WI38 (cell line): ENCODE measurements around the gene TMEM63B.

Experiments
- H3K4me3 ChIP-seq: 2 replicates; pipeline ENCODE4 v1.5.1; 2011; ENCODE audit warnings: low read depth, mild to moderate bottlenecking, control low read depth, low read length
- CTCF ChIP-seq: IDR thresholded peaks from 2 replicates; pipeline ENCODE4 v1.5.1; 2012; ENCODE audit warnings: low read depth, mild to moderate bottlenecking, control low read depth, low read length

The TMEM63B gene

DNA sequence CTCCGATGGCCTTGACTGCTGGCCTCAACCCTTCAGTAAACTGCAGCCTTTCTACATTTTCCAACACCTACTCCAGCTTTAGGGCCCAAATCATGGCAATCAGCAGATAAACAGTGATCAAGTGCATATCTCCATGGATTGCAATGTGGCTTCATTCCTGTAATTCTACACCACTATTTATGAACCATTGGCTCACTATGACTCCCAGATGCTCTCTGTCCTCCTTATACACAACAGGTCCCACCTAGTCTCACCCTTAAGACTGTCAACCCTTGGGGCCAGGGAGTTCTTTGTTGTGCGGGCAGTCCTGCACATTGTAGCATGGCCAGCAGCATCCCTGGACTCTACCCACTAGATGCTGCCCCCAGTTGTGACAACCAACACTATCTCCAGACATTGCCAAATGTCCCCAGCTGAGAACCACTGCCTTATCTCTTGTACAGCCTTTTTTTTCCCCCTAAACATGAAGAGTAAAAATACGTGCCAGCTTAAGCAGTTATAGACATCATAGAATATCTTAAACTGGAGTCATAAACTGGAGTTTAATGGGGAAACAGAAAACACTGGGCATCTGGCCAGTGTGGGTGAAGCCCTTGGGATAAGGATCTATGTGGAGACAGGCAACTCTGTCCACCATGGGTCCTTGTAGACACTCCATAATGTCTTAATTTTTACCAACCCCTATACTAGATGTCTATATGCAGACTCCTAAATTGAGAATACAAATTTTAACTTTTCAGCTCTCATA lies 21.2 kb upstream of the TMEM63B start:
- no peak for TF ChIP-seq CTCF
- H3K4me3 ChIP-seq: no peak overlapping the region

DNA sequence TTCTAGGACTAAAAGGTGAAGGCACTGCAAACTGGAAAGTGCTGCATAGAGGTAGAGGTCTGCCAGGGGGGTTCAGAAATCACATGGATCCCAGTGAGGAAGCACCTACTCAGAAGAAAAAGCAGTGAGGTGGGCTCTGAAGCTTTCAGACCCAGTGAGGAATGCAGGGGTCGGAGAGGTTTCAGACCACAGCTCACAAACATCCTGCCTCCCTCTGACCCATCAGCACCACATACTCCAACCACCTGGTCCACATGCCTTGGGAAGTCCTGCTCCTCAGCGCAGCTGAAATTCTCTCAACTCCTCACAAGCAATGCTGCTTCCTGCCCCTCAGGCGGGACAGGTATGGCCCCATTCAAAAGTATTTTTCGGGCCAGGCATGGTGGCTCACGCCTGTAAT lies 20.3 kb upstream of the TMEM63B start:
- no peak overlapping the region for H3K4me3 ChIP-seq
- no peak for TF ChIP-seq CTCF

DNA sequence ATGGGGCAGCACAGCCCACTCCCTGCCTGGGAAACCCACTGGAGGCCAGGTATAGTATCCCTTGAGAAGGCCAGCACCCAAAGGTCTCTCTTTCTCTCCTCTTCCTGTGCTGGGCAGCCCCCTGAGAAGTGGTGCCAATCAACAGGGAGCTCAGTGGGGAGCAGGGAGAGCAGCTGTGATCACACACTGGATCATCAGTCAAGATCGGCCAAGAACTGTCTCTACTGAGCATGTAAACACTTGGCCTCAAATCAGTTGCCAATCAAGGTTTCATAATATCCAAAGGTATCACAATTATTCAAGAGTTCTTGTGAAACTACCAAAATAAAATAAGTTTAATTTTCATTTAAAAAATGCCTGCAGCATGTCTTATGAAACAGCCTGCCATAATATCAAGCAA lies 18.9 kb upstream of the TMEM63B start:
- no peak for TF ChIP-seq CTCF
- no peak overlapping the region for H3K4me3 ChIP-seq

GRCh38 chr6:44109212-44109611 lies 18.1 kb upstream of the TMEM63B start:
- no peak for TF ChIP-seq CTCF
- no peak overlapping the region for H3K4me3 ChIP-seq

DNA sequence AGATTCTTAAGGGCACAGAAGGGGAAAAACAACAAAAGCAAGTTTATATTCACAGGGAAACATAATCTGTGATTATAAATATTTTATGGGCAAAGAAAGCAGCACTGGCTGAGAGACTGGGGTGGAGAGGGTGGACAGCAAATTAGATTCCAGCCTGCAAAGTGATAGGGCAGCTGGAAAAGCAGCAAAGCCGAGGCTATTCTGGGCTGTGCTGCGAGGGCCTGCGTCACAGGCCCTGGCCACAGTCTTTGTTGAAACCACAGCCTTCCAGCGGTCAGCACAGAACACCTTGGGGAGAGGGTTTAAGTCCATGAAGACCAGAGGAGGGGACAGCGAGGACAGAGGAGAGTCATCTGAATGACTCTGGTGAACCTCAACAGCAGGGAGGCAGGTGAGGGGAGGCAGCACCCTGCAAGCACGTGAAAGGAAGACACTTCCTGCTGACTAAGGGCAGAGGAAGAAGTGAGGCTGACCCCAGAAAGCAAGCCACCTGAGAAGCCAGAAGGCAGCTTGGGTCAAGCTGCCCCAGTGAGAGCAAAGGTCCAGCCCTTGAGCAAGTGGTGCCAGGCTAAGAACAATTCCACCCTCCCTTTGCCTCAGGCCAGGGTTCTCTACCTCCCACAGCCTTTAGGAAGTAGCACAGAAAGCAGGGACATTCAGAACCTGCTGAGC lies 17.2 kb upstream of the TMEM63B start:
- no peak overlapping the region for H3K4me3 ChIP-seq
- no peak for TF ChIP-seq CTCF

DNA sequence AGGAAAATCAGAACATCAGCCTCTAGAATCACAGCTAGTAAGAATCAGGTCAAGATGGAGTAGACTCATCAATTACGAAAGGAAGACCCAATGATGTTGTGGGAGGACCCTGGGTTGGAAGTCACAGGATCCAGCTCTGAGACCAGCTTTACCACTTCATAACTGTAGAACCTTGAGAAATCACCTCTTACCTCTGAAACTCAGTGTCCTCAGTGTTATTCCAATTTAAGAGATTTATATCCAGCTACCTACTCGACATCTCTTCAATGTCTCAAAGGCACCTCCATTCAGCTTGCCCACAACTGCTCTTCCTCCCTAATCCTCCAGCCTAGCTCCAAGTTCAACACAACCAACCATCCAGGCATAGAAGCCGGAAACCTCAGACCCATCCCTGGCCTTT lies 16.4 kb upstream of the TMEM63B start:
- H3K4me3 ChIP-seq: no peak overlapping the region
- TF ChIP-seq CTCF: no peak
